Measurements from ENCODE around the gene NUP210L. TPM values are rescaled to one million over a fixed set of nuclear protein-coding genes. Genes with fewer than 3 reads are reported as not detected.

The NUP210L gene
- total and polyA plus RNA-seq, 2 of the 13 experiments (the other 11 are each of a cell fraction or from before 2014, with no cell fraction given), result not detected

- TF ChIP-seq ZNF407 (CRISPR knock-in tag; IDR thresholded peaks at IDR 0.05; ENCODE audit: not compliant biosample characterization) (peak; percentile 81), ARHGAP35 (CRISPR knock-in tag; IDR thresholded peaks at IDR 0.05; ENCODE audit: borderline replicate concordance) (0 out of 2 replicates have a peak, but pooled peaks have one; percentile 66), SKIL (CRISPR knock-in tag; IDR thresholded peaks at IDR 0.05; ENCODE audit: borderline replicate concordance) (no peak; the same call in 1 of the 2 replicates), MYNN (CRISPR knock-in tag; IDR thresholded peaks at IDR 0.05; ENCODE audit: low read depth) (no peak; the same call in 1 of the 2 replicates), ZKSCAN5 (CRISPR knock-in tag; IDR thresholded peaks at IDR 0.05) (no peak), SNAPC2 (CRISPR knock-in tag; IDR thresholded peaks at IDR 0.05) (peak; percentile 79; the same call in 1 of the 2 replicates), HNRNPK (IDR thresholded peaks at IDR 0.05; ENCODE audit: low read depth, low read length, poor library complexity, severe bottlenecking) (no peak), AFF4 (CRISPR knock-in tag; IDR thresholded peaks at IDR 0.05) (no peak), CBX2 (IDR thresholded peaks at IDR 0.05; ENCODE audit: low read depth, low read length) (no peak), CBX2 (CRISPR knock-in tag; IDR thresholded peaks at IDR 0.05; ENCODE audit: low read depth) (no peak; the same call in 1 of the 2 replicates)
Measured at GRCh38 chr1:153967107-153967999, 187.5 kb downstream of the NUP210L start, which contains the start of gene CREB3L4 (continued).

Measured in HepG2 (cell line).